Uterus (tissue), 2 donors: ENCODE data around the gene SLC38A2.

Source experiments
- POLR2A ChIP-seq, 2 donors: fragments of 450-650 bp; IDR thresholded peaks; one replicate each; pipeline ENCODE4 v1.6.1; 2016; ENCODE audit warnings: antibody characterized with exemption in 2 of 2, mild to moderate bottlenecking in 1 of 2, moderate library complexity in 1 of 2
- TF ChIP-seq, protein P1 (sequence below), 4 experiments: fragments of 200-600 bp in 2 of 4; fragments of 450-650 bp in 2 of 4; sonication (generic) in 2 of 4; IDR thresholded peaks; one replicate each; pipeline ENCODE4 v1.5.1; 2016 to 2019; ENCODE audit warnings: antibody characterized with exemption in 4 of 4, mild to moderate bottlenecking in 2 of 4, moderate library complexity in 1 of 4

DNA sequence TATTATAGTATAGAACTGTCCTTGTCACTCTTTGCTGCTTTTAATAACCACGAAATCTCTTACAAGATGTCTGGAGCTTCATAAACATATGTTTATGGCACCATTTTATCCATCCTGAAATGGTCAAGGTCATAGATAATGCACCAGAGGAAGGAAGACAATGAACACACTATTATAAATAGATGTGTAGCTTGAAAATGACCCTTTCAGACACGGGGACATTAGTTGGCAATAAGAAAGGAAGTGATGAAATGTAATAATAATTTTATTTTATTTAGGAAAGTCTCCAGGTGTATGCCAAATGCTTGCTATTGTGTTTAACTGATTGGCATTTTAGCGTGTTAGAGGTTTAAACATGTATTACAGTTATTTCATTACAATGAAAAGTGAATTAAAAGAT, 36.8 kb upstream of the SLC38A2 start:
- TF ChIP-seq, protein P1, sequence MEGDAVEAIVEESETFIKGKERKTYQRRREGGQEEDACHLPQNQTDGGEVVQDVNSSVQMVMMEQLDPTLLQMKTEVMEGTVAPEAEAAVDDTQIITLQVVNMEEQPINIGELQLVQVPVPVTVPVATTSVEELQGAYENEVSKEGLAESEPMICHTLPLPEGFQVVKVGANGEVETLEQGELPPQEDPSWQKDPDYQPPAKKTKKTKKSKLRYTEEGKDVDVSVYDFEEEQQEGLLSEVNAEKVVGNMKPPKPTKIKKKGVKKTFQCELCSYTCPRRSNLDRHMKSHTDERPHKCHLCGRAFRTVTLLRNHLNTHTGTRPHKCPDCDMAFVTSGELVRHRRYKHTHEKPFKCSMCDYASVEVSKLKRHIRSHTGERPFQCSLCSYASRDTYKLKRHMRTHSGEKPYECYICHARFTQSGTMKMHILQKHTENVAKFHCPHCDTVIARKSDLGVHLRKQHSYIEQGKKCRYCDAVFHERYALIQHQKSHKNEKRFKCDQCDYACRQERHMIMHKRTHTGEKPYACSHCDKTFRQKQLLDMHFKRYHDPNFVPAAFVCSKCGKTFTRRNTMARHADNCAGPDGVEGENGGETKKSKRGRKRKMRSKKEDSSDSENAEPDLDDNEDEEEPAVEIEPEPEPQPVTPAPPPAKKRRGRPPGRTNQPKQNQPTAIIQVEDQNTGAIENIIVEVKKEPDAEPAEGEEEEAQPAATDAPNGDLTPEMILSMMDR (IDR thresholded peaks at IDR 0.05) = no peak
- no peak for TF ChIP-seq POLR2A (IDR thresholded peaks at IDR 0.05)
